Uterus (tissue), 4 donors: ENCODE data around the gene LUZP4. TPM values are rescaled to one million over a fixed set of nuclear protein-coding genes. Genes with fewer than 3 reads are reported as not detected.

Experiments
- DNase-seq, 2 donors: peaks; one replicate each; pipeline ENCODE4 v3.0.0-alpha.2; 2019 to 2020
- H3K27ac ChIP-seq, 2 donors: fragments of 200-600 bp; sonication (generic); 1 replicate in 1 of 2; 2 replicates in 1 of 2; pipeline ENCODE4 v1.5.1; 2016 to 2018
- H3K27me3 ChIP-seq, 2 donors: fragments of 200-600 bp; sonication (generic); one replicate each; pipeline ENCODE4 v1.5.1; 2018 to 2019; ENCODE audit warnings: control low read depth in 1 of 2
- H3K36me3 ChIP-seq, 2 donors: fragments of 200-600 bp; sonication (generic); one replicate each; pipeline ENCODE4 v1.5.1; 2019; ENCODE audit warnings: control low read depth in 1 of 2
- H3K4me1 ChIP-seq, 2 donors: fragments of 200-600 bp; sonication (generic); one replicate each; pipeline ENCODE4 v1.5.1; 2018 to 2019; ENCODE audit warnings: control low read depth in 1 of 2
- H3K4me3 ChIP-seq, 2 donors: fragments of 200-600 bp; sonication (generic); 1 replicate in 1 of 2; 2 replicates in 1 of 2; pipeline ENCODE4 v1.5.1; 2018 to 2019; ENCODE audit warnings: mild to moderate bottlenecking in 1 of 2
- H3K9me3 ChIP-seq, 2 donors: fragments of 200-600 bp; sonication (generic); one replicate each; pipeline ENCODE4 v1.5.1; 2019; ENCODE audit warnings: control low read depth in 1 of 2
- POLR2A ChIP-seq, 2 donors: fragments of 450-650 bp; IDR thresholded peaks; one replicate each; pipeline ENCODE4 v1.6.1; 2016; ENCODE audit warnings: antibody characterized with exemption in 2 of 2, mild to moderate bottlenecking in 1 of 2, moderate library complexity in 1 of 2
- intact Hi-C: fragments of 100-400 bp; cut with DNase I; formaldehyde crosslinking; loops from one replicate; pipeline ENCODE4 v1.15.1; 2023; ENCODE audit warnings: low total_unique reads
- total RNA-seq, 4 donors: library from RNA; depleted of rRNA in 3 of 4; stranded (reverse); fragments of >200 nt in 3 of 4; gene quantifications; one replicate each; pipeline versions ENCODE4 v1.1.0 to v1.2.4, GENCODE V29; 2014 to 2023
- TF ChIP-seq, protein P1 (sequence below), 4 experiments: fragments of 200-600 bp in 2 of 4; fragments of 450-650 bp in 2 of 4; sonication (generic) in 2 of 4; IDR thresholded peaks; one replicate each; pipeline ENCODE4 v1.5.1; 2016 to 2019; ENCODE audit warnings: antibody characterized with exemption in 4 of 4, mild to moderate bottlenecking in 2 of 4, moderate library complexity in 1 of 4
- donor health status: DM: yes; HTN: yes; CAD: no.

LUZP4 gene
- total RNA-seq, 4 donors from 2014 or later = not detected

DNA sequence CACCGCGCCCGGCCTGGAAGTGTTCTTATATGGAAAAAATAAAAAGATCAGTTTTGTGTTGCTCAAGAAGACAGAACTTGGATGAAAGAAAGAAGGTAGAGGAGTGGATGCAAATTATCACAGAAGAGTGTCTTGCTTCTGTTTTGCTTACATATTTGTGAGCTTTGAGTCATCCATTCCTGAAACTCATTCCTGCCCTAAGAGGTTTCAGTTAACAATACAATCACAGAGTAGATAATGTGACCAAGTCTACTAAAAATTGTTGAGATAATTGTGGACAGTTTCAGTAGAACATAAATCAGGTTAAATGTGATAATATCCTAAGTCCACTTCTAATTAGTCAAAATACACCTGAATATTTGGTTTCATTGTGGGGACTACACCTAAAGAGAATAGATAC, 29.2 kb upstream of the LUZP4 start:
- intact Hi-C loops = no loop called here
- no peaks in the 10 kb centered on the region for H3K36me3 ChIP-seq
- no peaks in the 10 kb centered on the region for H3K27me3 ChIP-seq
- no peak overlapping the region for H3K27ac ChIP-seq
- no peak overlapping the region for H3K4me3 ChIP-seq
- no peak for TF ChIP-seq POLR2A (IDR thresholded peaks at IDR 0.05)
- no peaks in the 10 kb centered on the region for H3K9me3 ChIP-seq
- DNase-seq = no peak
- no peaks in the 10 kb centered on the region for H3K4me1 ChIP-seq

GRCh38 chrX:115261148-115261547, 28.4 kb upstream of the LUZP4 start:
- H3K27ac ChIP-seq = no peak overlapping the region
- H3K4me3 ChIP-seq = no peak overlapping the region
- no peaks in the 10 kb centered on the region for H3K27me3 ChIP-seq
- TF ChIP-seq POLR2A (IDR thresholded peaks at IDR 0.05) = no peak
- TF ChIP-seq, protein P1, sequence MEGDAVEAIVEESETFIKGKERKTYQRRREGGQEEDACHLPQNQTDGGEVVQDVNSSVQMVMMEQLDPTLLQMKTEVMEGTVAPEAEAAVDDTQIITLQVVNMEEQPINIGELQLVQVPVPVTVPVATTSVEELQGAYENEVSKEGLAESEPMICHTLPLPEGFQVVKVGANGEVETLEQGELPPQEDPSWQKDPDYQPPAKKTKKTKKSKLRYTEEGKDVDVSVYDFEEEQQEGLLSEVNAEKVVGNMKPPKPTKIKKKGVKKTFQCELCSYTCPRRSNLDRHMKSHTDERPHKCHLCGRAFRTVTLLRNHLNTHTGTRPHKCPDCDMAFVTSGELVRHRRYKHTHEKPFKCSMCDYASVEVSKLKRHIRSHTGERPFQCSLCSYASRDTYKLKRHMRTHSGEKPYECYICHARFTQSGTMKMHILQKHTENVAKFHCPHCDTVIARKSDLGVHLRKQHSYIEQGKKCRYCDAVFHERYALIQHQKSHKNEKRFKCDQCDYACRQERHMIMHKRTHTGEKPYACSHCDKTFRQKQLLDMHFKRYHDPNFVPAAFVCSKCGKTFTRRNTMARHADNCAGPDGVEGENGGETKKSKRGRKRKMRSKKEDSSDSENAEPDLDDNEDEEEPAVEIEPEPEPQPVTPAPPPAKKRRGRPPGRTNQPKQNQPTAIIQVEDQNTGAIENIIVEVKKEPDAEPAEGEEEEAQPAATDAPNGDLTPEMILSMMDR (IDR thresholded peaks at IDR 0.05) = no peak
- H3K4me1 ChIP-seq = no peaks in the 10 kb centered on the region
- H3K36me3 ChIP-seq = no peaks in the 10 kb centered on the region
- intact Hi-C loops = no loop called here
- no peaks in the 10 kb centered on the region for H3K9me3 ChIP-seq
- DNase-seq = no peak

DNA sequence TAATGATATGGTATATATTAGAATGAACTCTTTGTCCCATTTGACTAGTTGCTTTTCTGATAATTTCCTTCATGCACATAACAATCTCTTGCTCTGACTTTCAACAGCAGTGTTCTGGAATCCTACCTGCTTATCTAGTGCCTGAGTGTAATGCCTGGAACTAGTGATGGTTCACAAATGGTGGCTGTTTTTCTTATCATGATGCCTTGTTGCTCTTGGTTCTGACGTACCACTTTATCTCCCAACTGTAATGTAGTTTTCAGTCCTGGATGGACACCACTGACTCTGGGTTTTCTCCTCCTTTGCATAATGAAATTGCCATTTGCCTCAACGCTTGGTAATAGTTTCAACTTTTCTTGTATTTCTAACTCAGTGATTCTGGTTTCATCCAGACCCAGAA, 25.5 kb upstream of the LUZP4 start:
- H3K36me3 ChIP-seq = no peaks in the 10 kb centered on the region
- H3K4me3 ChIP-seq = no peak overlapping the region
- H3K27ac ChIP-seq = no peak overlapping the region
- H3K27me3 ChIP-seq = peaks cover 0 to 12% of the 10 kb centered on the region in 2 donors
- DNase-seq = no peak
- intact Hi-C loops = no loop called here
- no peaks in the 10 kb centered on the region for H3K4me1 ChIP-seq
- TF ChIP-seq, protein P1 (IDR thresholded peaks at IDR 0.05) = no peak
- no peak for TF ChIP-seq POLR2A (IDR thresholded peaks at IDR 0.05)
- no peaks in the 10 kb centered on the region for H3K9me3 ChIP-seq

DNA sequence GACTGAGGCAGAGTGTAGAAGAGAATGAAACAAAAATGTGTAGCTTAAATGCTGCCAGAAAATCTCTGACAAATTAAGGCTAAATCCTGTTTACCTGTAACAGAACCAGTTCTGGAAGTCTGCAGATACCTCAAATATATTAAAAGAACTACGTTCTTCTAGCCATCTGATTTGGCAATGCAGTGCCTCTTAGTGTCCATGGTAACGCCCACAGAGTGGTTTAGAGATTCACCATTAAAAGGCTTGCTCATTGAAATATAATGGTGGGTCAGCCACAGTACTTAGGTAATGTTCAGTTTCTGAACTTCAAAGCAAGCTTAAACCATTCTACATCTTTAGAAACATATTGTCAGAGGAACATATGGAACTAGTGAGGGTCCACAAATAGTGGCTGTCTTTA, 23.2 kb upstream of the LUZP4 start:
- Histone ChIP-seq H3K36me3 (no peaks in the 10 kb centered on the region), H3K27me3 (peaks cover 0 to 12% of the 10 kb centered on the region in 2 donors), H3K27ac (no peak overlapping the region), H3K4me1 (no peaks in the 10 kb centered on the region), H3K4me3 (no peak overlapping the region), H3K9me3 (no peaks in the 10 kb centered on the region)
- DNase-seq = no peak
- TF ChIP-seq, protein P1 (IDR thresholded peaks at IDR 0.05) = no peak
- no peak for TF ChIP-seq POLR2A (IDR thresholded peaks at IDR 0.05)
- intact Hi-C loops = no loop called here

DNA sequence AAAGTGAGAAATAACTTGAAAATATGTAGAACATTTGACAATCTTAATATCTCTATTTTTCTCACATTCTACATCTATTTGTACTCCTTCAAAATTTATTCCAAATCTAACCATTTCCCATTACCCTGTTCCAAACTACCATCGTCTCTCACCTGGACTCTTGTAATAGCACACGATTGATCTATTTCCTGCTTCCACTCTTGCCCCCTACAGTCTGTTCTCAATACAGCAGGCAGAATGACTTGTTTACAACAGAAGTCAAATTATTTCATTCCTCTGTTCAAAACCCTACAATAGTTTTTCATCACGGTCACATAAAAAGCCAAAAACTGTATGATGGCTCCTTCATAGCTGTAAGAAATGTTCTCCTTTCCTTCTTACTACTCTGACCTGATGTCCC, 21.1 kb upstream of the LUZP4 start:
- no peak overlapping the region for H3K4me3 ChIP-seq
- intact Hi-C loops = no loop called here

More for the DNA sequence above, 21.1 kb upstream of the LUZP4 start:
- Histone ChIP-seq H3K4me1 (no peaks in the 10 kb centered on the region), H3K27ac (no peak overlapping the region), H3K36me3 (no peaks in the 10 kb centered on the region), H3K27me3 (peaks cover 0 to 12% of the 10 kb centered on the region in 2 donors), H3K9me3 (no peaks in the 10 kb centered on the region)
- DNase-seq = no peak
- TF ChIP-seq, protein P1 (IDR thresholded peaks at IDR 0.05) = peak in 1 of 4 experiments; percentile 15
- no peak for TF ChIP-seq POLR2A (IDR thresholded peaks at IDR 0.05)
